AG08395 (cell line): ENCODE results near the gene UGT1A1.
"Not testable (repeated sequence)": the region's sequence is repeated elsewhere in the genome, so short reads cannot be mapped to it uniquely, and the experiment has no call there.

Experiments used
- DNase-seq: peaks from one replicate; pipeline ENCODE4 v3.0.0; 2012; ENCODE audit warnings: mixed read lengths, low spot score

Gene UGT1A1

DNA sequence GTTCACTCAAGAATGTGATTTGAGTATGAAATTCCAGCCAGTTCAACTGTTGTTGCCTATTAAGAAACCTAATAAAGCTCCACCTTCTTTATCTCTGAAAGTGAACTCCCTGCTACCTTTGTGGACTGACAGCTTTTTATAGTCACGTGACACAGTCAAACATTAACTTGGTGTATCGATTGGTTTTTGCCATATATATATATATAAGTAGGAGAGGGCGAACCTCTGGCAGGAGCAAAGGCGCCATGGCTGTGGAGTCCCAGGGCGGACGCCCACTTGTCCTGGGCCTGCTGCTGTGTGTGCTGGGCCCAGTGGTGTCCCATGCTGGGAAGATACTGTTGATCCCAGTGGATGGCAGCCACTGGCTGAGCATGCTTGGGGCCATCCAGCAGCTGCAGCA lies at the start of gene UGT1A1:
UGT1A1 (plus strand) TSS at position 228 of the 400 bp plus-strand sequence; CDS start at position 246, 18 bp downstream.
- no peak for DNase-seq

- DNase-seq, result peak; percentile 74
Observed at GRCh38 chr2:233711312-233712008, 48.6 kb upstream of the UGT1A1 start.

- DNase-seq, result no peak
Observed at GRCh38 chr2:233712611-233713261, 47.3 kb upstream of the UGT1A1 start, which contains the start of gene UGT1A5. Gene UGT1A5, plus strand, starts transcription at chr2:233712907. Its CDS starts 85 bp downstream, at chr2:233712992.

DNA sequence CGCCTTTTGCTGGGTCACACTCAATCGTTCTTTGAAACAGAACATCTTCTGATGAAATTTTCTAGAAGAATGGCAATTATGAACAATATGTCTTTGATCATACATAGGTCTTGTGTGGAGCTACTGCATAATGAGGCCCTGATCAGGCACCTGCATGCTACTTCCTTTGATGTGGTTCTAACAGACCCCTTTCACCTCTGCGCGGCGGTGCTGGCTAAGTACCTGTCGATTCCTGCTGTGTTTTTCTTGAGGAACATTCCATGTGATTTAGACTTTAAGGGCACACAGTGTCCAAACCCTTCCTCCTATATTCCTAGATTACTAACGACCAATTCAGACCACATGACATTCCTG lies 46.8 kb upstream of the UGT1A1 start:
- DNase-seq, result no peak

DNA sequence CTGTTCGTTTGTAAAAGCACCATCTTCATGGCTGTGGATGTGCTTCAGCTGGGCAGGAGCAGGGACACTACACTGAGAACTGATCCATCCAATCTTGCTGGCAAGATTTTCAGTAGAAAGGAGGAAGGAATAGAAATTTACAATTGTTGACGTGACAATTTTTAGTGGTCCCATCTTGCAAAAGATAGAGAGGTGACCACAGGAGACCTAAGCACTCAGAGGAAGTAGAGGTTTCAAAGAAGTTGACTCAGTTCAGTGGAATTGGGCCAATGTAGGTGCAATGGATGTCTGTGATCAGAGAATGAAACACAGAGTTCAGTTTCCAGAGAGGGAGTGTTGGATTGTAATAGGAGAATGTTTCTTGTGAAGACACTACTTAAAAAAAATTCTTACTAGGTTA lies 45.9 kb upstream of the UGT1A1 start:
- no peak for DNase-seq

GRCh38 chr2:233718552-233718951 lies 41.5 kb upstream of the UGT1A1 start, which contains the start of gene UGT1A4:
Gene UGT1A4, plus strand, starts transcription at chr2:233718736. Its CDS starts 85 bp downstream, at chr2:233718821.
- no peak for DNase-seq

- DNase-seq, result no peak
Observed at GRCh38 chr2:233728723-233729301, 31.3 kb upstream of the UGT1A1 start, which contains the start of gene UGT1A3. Gene UGT1A3, plus strand, starts transcription at chr2:233729042. Its CDS starts 85 bp downstream, at chr2:233729127.

DNA sequence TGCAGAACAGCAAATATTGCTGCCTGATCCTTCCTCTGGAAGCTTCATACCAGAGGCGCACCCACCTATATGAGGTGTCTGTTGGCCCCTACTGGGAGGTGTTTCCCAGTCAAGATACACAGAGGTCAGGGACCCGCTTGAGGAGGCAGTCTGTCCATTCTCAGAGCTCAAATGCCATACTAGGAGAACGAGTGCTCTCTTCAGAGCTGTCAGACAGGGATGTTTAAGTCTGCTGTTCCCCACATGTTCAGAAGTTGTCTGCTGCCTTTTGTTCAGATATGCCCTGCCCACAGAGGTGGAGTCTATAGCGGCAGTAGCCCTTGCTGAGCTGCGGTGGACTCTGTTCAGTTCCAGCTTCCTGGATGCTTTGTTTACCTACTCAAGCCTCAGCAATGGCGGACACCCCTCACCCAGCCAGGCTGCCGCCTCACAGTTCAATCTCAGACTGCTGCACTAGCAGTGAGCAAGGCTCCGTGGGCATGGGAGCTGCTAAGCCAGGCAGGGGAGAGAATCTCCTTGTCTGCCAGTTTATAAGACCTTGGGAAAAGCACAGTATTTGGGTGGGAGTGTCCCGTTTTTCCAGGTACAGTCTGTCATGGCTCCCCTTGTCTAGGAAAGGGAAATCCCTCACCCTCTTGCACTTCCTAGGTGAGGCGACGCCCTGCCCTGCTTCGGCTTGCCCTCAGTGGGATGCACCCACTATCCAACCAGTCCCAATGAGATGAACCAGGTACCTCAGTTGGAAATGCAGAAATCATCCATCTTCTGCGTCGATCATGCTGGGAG lies 23.0 kb upstream of the UGT1A1 start:
- DNase-seq, result not testable (repeated sequence)

DNA sequence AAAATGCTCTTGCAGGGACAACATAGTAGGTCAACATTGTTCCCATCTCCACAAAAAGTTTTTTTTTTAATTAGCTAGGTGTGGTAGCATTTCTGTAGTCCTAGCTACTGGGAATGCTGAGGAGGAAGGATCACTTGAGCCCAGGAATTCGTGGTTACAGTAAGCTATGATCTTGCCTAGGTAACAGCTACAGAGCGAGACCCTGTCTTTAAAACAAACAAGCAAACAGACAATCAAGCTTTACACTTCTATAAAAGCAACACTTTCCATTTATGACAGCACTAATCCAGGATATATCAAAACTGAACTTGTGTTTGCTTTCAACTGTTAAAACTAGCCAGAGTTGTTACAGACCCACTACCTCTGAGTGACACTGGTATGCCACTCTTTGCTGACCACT lies 19.2 kb upstream of the UGT1A1 start:
- no peak for DNase-seq

- no peak for DNase-seq
Observed at GRCh38 chr2:233743464-233744259, 16.4 kb upstream of the UGT1A1 start.

GRCh38 chr2:233745073-233745755 lies 14.9 kb upstream of the UGT1A1 start:
- DNase-seq, result no peak

DNA sequence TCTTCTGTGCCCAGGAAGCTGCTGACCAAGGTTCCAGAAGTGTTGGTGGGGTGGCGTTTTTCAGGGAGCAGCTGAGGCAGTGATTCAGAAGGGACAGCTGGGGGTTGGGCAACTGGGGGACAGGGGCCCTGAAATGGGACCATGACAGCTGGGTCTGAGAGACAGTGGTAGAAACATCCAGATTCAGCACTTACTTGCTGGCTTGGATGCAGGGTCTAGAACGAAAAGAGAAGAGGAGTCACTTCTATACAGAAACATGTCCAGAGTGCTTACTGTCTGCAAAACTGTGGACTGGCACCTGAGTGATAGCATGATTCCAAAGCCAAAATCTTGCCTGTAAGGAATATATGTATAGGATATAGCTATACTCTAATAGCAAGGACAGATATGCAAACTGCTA lies 14.2 kb upstream of the UGT1A1 start:
- DNase-seq, result not testable (repeated sequence)

DNA sequence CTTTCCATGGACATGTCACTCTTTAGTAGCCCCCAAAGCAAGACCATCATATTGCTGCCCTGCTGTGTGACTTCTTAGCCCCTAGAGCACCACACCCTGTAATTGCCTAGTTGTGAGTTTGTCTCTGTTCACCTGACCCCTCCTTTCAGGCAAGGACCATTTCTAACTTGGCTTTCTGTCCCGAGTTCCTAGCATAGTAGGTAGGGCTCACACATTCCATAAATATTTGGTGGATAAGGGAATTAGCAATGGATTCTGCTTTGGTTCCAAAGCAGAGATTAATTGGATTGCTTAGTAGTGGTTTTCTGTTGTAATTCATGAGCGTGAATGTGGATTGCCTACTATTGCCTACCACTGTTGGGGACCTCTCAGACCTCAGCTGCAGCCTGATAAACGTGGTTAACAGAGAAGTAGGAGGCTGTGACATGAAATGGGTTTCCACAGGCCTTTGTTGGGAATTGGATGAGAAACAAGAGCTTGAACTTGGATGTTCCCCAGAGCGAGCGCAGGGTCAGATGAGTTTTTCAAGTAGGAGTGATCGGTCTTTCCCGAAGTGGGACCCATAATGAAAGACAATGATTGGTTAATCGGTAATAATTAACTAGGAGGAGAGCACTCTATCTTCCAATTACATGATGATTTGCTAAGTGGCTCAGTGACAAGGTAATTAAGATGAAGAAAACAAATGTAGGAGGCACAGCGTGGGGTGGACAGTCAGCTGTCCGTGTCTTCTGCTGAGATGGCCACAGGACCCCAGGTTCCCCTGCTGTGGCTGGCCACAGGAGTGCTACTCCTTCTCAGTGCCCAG lies 13.4 kb upstream of the UGT1A1 start:
- DNase-seq, result no peak

- DNase-seq, result no peak
Observed at GRCh38 chr2:233747283-233747544, 12.9 kb upstream of the UGT1A1 start.

GRCh38 chr2:233750689-233751088 lies 9.4 kb upstream of the UGT1A1 start:
- DNase-seq, result not testable (repeated sequence)

GRCh38 chr2:233751212-233752009 lies 8.7 kb upstream of the UGT1A1 start:
- not testable (repeated sequence) for DNase-seq

GRCh38 chr2:233754872-233755611 lies 5.0 kb upstream of the UGT1A1 start:
- no peak for DNase-seq

DNA sequence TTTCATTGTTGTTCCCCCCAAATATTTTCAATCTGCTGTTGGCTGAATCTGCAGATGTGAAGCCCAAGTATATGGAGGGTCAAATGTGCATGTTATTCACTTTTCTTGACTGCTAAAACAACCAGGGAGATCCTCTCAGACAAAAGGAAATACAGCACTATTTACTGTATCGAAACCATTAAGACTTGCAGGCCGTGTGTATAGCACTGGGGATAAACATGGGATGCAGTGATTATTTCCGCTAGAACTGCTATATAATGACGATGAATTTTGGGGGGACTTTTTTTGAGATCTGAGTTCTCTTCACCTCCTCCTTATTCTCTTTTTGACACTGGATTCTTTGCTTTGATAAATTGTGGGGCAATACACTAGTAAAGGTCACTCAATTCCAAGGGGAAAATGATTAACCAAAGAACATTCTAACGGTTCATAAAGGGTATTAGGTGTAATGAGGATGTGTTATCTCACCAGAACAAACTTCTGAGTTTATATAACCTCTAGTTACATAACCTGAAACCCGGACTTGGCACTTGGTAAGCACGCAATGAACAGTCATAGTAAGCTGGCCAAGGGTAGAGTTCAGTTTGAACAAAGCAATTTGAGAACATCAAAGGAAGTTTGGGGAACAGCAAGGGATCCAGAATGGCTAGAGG lies 3.5 kb upstream of the UGT1A1 start:
- DNase-seq, result no peak
